Smooth muscle cell (in vitro differentiated cells): Measurements from ENCODE around the gene CBFB. TPM values are rescaled to one million over a fixed set of nuclear protein-coding genes. Genes with fewer than 3 reads are reported as not detected.

Experiments used
- DNase-seq: peaks from one replicate; lab custom pipeline; 2025; ENCODE audit not compliant: unreplicated experiment; lab: John Stamatoyannopoulos, UW
- H2AFZ ChIP-seq: fragments of 200-600 bp; sonication (generic); 2 replicates; pipeline ENCODE4 v1.6.0; 2016; ENCODE audit warnings: antibody characterized with exemption, low read depth, mild to moderate bottlenecking
- H3F3A ChIP-seq: fragments of 200-600 bp; sonication (generic); 2 replicates; pipeline ENCODE4 v1.6.0; 2017; ENCODE audit warnings: antibody characterized with exemption, low read depth
- H3K27ac ChIP-seq: fragments of 200-600 bp; sonication (generic); 2 replicates; pipeline ENCODE4 v1.5.1; 2016; ENCODE audit warnings: low read depth, mild to moderate bottlenecking
- H3K27me3 ChIP-seq: fragments of 200-600 bp; sonication (generic); 2 replicates; pipeline ENCODE4 v1.6.1; 2016; ENCODE audit warnings: low read depth, mild to moderate bottlenecking
- H3K36me3 ChIP-seq: fragments of 200-600 bp; sonication (generic); 2 replicates; pipeline ENCODE4 v1.5.1; 2016; ENCODE audit warnings: low read depth
- H3K4me1 ChIP-seq: fragments of 200-600 bp; sonication (generic); 2 replicates; pipeline ENCODE4 v1.5.1; 2016; ENCODE audit warnings: low read depth
- H3K4me2 ChIP-seq: fragments of 200-600 bp; sonication (generic); 2 replicates; pipeline ENCODE4 v1.6.0; 2016; ENCODE audit warnings: mild to moderate bottlenecking
- H3K4me3 ChIP-seq: fragments of 200-600 bp; sonication (generic); 2 replicates; pipeline ENCODE4 v1.5.1; 2016; ENCODE audit warnings: mild to moderate bottlenecking
- H3K79me2 ChIP-seq: fragments of 200-600 bp; sonication (generic); 2 replicates; pipeline ENCODE4 v1.6.0; 2016; ENCODE audit warnings: low read depth, mild to moderate bottlenecking
- H3K9ac ChIP-seq: fragments of 200-600 bp; sonication (generic); 2 replicates; pipeline ENCODE4 v1.6.0; 2016; ENCODE audit warnings: low read depth
- H3K9me3 ChIP-seq: fragments of 200-600 bp; sonication (generic); replicated peaks from 2 replicates; pipeline ENCODE4 v1.5.1; 2016; ENCODE audit warnings: low read depth
- H4K20me1 ChIP-seq: fragments of 200-600 bp; sonication (generic); 2 replicates; pipeline ENCODE4 v1.6.0; 2016; ENCODE audit warnings: low read depth
- WGBS: methylation state at CpG from one replicate; pipeline ENCODE4 v1.1.7; 2016; ENCODE audit warnings: low lambda C conversion rate; 5-methylcytosine and 5-hydroxymethylcytosine counted together
- polyA plus RNA-seq: library from polyadenylated mRNA; unstranded; fragments of >200 nt; fragmentation: Nextera tagmentation; extraction: Ambion mirVana; gene quantifications from 2 replicates; pipeline ENCODE4 v1.2.1, GENCODE V29; 2016
- total RNA-seq: library from RNA; depleted of rRNA; stranded (reverse); fragments of >200 nt; gene quantifications from 2 replicates; pipeline ENCODE4 v1.2.3, GENCODE V29; 2014
- TF ChIP-seq, protein P1 (sequence below): fragments of 200-600 bp; sonication (generic); IDR thresholded peaks from 2 replicates; pipeline ENCODE4 v1.5.1; 2017; ENCODE audit warnings: borderline replicate concordance, mild to moderate bottlenecking, antibody characterized with exemption; ENCODE audit not compliant: insufficient read depth, poor library complexity, severe bottlenecking

CBFB gene
- total RNA-seq (41.1 and 53.9 TPM in 2 replicates), polyA plus RNA-seq (40.2 and 50.9 TPM in 2 replicates)

DNA sequence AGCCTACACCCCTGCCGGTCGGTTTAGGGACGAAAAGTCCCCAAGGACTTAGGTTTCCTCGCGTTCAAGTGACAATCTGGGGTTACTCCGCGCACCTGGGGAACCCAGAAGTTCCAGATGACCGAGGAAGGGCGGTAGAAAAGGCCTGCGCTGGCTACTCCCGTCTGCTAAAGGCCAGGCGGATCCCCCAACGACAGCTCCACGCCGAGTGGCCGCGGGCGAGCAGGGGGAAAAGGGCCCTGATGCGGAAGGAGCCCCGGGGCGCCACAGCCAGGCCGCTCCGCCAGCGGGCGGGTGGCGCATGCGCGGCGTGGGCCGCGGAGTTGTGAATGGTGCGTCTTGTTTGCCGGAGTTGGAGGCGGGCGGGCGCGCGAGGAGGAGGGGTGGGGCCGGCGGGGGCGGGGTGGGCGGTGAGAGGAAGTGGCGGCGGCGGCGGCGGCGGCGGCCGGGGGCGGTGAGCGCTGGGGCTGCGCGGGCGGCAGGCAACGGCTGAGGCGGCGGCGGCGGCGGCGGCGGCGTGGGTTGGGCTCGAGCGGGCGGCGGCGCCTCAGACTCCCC is at the start of gene CBFB:
CBFB (plus strand) TSS at position 454 of the 558 bp plus-strand sequence. CDS start 259 bp downstream, outside the sequence.
- H3F3A ChIP-seq, result no peaks in the 10 kb centered on the region
- 1% methylated on average over 30 of the region's 69 CpGs for WGBS
- peak within 1 kb of the TSS; percentile 85 for H3K9ac ChIP-seq
- H3K27ac ChIP-seq, result peak within 1 kb of the TSS; percentile 89
- peaks cover 40% of the 10 kb centered on the region for H4K20me1 ChIP-seq
- peak; percentile 84 for DNase-seq
- peaks cover 42% of the 10 kb centered on the region for H3K79me2 ChIP-seq
- no peaks in the 10 kb centered on the region for H3K9me3 ChIP-seq
- TF ChIP-seq, protein P1, sequence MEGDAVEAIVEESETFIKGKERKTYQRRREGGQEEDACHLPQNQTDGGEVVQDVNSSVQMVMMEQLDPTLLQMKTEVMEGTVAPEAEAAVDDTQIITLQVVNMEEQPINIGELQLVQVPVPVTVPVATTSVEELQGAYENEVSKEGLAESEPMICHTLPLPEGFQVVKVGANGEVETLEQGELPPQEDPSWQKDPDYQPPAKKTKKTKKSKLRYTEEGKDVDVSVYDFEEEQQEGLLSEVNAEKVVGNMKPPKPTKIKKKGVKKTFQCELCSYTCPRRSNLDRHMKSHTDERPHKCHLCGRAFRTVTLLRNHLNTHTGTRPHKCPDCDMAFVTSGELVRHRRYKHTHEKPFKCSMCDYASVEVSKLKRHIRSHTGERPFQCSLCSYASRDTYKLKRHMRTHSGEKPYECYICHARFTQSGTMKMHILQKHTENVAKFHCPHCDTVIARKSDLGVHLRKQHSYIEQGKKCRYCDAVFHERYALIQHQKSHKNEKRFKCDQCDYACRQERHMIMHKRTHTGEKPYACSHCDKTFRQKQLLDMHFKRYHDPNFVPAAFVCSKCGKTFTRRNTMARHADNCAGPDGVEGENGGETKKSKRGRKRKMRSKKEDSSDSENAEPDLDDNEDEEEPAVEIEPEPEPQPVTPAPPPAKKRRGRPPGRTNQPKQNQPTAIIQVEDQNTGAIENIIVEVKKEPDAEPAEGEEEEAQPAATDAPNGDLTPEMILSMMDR, result no peak
- H3K4me3 ChIP-seq, result peak within 1 kb of the TSS; percentile 99
- H3K4me1 ChIP-seq, result peaks cover 11% of the 10 kb centered on the region
- H3K36me3 ChIP-seq, result no peaks in the 10 kb centered on the region
- no peaks in the 10 kb centered on the region for H3K27me3 ChIP-seq
- H2AFZ ChIP-seq, result peak within 1 kb of the TSS; percentile 98
- H3K4me2 ChIP-seq, result peak within 1 kb of the TSS; percentile 97

DNA sequence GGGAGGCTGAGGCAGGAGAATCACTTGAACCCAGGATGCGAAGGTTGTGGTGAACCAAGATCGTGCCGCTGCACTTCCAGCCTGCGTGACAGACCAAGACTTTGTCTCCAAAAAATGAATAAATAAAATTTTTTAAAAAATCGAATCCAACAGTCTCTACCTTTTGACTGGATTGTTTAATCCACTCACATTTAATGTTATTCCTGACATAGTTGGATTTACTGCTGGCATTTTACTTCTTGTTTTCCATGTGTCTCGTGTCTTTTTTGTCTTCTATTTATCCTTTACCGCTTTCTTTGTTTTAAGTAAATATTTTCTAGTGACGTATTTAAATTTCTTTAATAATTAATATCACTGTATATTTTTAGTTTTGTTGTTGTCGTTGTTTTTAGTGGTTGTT is 45.9 kb upstream of the CBFB start:
- Histone ChIP-seq H2AFZ (no peak overlapping the region), H3K27me3 (no peaks in the 10 kb centered on the region), H3K27ac (no peak overlapping the region), H4K20me1 (no peaks in the 10 kb centered on the region), H3K4me1 (no peaks in the 10 kb centered on the region), H3K9ac (no peak overlapping the region), H3K4me2 (no peak overlapping the region), H3K79me2 (no peaks in the 10 kb centered on the region), H3F3A (no peaks in the 10 kb centered on the region), H3K4me3 (no peak overlapping the region), H3K9me3 (no peaks in the 10 kb centered on the region), H3K36me3 (no peaks in the 10 kb centered on the region)
- 91% methylated on average over 9 of the region's 9 CpGs for WGBS
- DNase-seq, result no peak
- TF ChIP-seq, protein P1, result no peak

DNA sequence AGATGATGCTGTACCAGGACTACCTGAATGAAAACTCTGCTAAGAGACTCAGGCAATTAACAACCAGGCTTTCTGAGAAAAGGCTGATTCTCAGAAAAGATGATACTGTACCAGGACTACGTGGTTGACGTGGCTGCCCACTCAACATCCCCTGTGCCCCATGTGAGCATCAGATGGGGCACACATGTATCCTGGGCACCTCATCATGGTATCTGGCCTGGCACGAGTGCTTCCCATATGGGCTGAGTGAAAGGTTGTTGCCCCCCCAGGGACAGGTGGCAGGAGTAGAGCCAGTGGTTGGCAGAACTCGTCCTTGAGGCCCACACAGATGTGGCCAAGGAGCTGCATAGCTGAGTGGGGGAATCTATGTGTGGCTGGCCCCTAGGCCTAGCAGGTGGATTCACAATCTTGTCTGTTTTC is 44.0 kb upstream of the CBFB start:
- TF ChIP-seq, protein P1, result no peak
- WGBS, result 91% methylated on average over 4 of the region's 4 CpGs
- H3K79me2 ChIP-seq, result no peaks in the 10 kb centered on the region

DNA sequence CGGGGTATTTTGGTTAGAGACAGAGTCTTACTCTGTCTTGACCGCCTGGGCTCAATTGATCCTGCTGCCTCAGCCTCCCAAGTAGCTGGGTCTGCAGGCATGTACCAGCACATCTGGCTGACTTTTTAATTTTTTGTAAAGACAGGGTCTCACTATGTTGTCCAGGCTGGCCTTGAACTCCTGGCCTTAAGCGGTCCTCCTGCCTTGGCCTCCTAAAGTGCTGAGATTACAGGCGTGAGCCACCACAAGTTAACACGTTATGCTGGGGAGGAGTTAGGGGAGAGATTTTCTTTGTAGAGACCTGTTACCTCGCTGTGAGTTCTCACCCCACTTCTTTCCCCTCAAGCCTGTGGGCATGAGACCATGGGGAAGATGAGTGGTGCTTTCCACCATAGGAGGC is 42.4 kb upstream of the CBFB start:
- H3K27me3 ChIP-seq, result no peaks in the 10 kb centered on the region
- H3K27ac ChIP-seq, result no peak overlapping the region
- WGBS, result 94% methylated on average over 6 of the region's 6 CpGs
- H2AFZ ChIP-seq, result no peak overlapping the region
- no peaks in the 10 kb centered on the region for H3K79me2 ChIP-seq
- H3K4me3 ChIP-seq, result no peak overlapping the region
- TF ChIP-seq, protein P1, result no peak
- H3K4me1 ChIP-seq, result no peaks in the 10 kb centered on the region
- no peaks in the 10 kb centered on the region for H4K20me1 ChIP-seq
- no peaks in the 10 kb centered on the region for H3K9me3 ChIP-seq
- no peaks in the 10 kb centered on the region for H3K36me3 ChIP-seq
- H3K4me2 ChIP-seq, result no peak overlapping the region
- no peaks in the 10 kb centered on the region for H3F3A ChIP-seq
- no peak overlapping the region for H3K9ac ChIP-seq
- no peak for DNase-seq

More for the DNA sequence above, 44.0 kb upstream of the CBFB start:
- no peak overlapping the region for H3K9ac ChIP-seq
- no peak for DNase-seq
- no peaks in the 10 kb centered on the region for H3K4me1 ChIP-seq
- no peak overlapping the region for H3K4me2 ChIP-seq
- H3K9me3 ChIP-seq, result no peaks in the 10 kb centered on the region
- H3K27me3 ChIP-seq, result no peaks in the 10 kb centered on the region
- H3F3A ChIP-seq, result no peaks in the 10 kb centered on the region
- no peak overlapping the region for H3K4me3 ChIP-seq
- H2AFZ ChIP-seq, result no peak overlapping the region
- H4K20me1 ChIP-seq, result no peaks in the 10 kb centered on the region
- H3K27ac ChIP-seq, result no peak overlapping the region
- H3K36me3 ChIP-seq, result no peaks in the 10 kb centered on the region
